RWPE2 (cell line): ENCODE results near the gene KIFC1.

Source experiments
- ATAC-seq: fragments of 200-7000 bp; cut with Tn5 transposase; 3 replicates; pipeline ENCODE4 v1.9.1; 2021; ENCODE audit warnings: low read depth
- DNase-seq: peaks from one replicate; pipeline ENCODE4 v3.0.0-alpha.2; 2020; ENCODE audit warnings: low spot score
- H3K27ac ChIP-seq: fragments of 450-650 bp; 2 replicates; pipeline ENCODE4 v1.5.1; 2017; ENCODE audit warnings: mild to moderate bottlenecking; ENCODE audit not compliant: poor library complexity, severe bottlenecking
- H3K27me3 ChIP-seq: fragments of 250-450 bp; sonication (Bioruptor Pico); 2 replicates; pipeline ENCODE4 v1.5.1; 2021; ENCODE audit warnings: mild to moderate bottlenecking, moderate library complexity; ENCODE audit not compliant: insufficient read depth, poor library complexity, severe bottlenecking
- H3K36me3 ChIP-seq: fragments of 250-450 bp; sonication (Bioruptor Pico); 2 replicates; pipeline ENCODE4 v1.5.1; 2020; ENCODE audit warnings: low read depth, mild to moderate bottlenecking, moderate library complexity
- H3K4me1 ChIP-seq: fragments of 250-450 bp; sonication (Bioruptor Pico); 2 replicates; pipeline ENCODE4 v1.5.1; 2021; ENCODE audit warnings: mild to moderate bottlenecking, moderate library complexity; ENCODE audit not compliant: insufficient read depth, poor library complexity, severe bottlenecking
- H3K4me3 ChIP-seq: fragments of 250-450 bp; sonication (Bioruptor Pico); 2 replicates; pipeline ENCODE4 v1.5.1; 2021; ENCODE audit warnings: mild to moderate bottlenecking, moderate library complexity; ENCODE audit not compliant: severe bottlenecking
- H3K9me3 ChIP-seq: fragments of 250-450 bp; sonication (Bioruptor Pico); 2 replicates; pipeline ENCODE4 v1.5.1; 2021; ENCODE audit warnings: mild to moderate bottlenecking, moderate library complexity; ENCODE audit not compliant: severe bottlenecking
- TF ChIP-seq, protein P1 (sequence below): fragments of 450-650 bp; IDR thresholded peaks from one replicate; pipeline ENCODE4 v1.5.1; 2017; ENCODE audit warnings: mild to moderate bottlenecking, moderate library complexity; ENCODE audit not compliant: poor library complexity, severe bottlenecking

The KIFC1 gene

DNA sequence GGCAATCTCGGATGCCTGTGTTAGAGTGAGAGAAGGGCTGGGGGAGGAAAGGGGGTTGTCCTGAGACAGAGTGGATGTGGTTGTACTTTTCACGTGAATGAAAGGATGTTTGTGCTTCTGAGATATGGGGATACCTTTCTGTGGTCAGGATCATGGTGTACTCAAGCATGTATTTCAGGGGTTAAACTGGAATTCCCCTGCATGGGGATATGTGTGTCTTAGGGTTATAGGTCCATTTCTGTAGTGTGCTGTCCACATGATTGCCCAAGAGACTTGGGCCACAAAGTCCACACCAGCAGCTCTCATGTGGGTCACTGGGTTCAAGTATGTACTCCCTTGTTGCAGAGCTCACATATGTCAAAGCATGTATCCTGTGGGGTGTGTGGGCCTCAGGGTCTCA is 38.7 kb downstream of the KIFC1 start:
- TF ChIP-seq, protein P1, sequence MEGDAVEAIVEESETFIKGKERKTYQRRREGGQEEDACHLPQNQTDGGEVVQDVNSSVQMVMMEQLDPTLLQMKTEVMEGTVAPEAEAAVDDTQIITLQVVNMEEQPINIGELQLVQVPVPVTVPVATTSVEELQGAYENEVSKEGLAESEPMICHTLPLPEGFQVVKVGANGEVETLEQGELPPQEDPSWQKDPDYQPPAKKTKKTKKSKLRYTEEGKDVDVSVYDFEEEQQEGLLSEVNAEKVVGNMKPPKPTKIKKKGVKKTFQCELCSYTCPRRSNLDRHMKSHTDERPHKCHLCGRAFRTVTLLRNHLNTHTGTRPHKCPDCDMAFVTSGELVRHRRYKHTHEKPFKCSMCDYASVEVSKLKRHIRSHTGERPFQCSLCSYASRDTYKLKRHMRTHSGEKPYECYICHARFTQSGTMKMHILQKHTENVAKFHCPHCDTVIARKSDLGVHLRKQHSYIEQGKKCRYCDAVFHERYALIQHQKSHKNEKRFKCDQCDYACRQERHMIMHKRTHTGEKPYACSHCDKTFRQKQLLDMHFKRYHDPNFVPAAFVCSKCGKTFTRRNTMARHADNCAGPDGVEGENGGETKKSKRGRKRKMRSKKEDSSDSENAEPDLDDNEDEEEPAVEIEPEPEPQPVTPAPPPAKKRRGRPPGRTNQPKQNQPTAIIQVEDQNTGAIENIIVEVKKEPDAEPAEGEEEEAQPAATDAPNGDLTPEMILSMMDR: no peak
- 0 out of 2 replicates have a peak, but pooled peaks cover 4% of the 10 kb centered on the region for H3K36me3 ChIP-seq
- no peak for DNase-seq
- peak overlapping the region; percentile 82 for H3K27ac ChIP-seq
- no peaks in the 10 kb centered on the region for H3K27me3 ChIP-seq
- peaks cover 30% of the 10 kb centered on the region for H3K4me1 ChIP-seq
- ATAC-seq: no peak
- H3K9me3 ChIP-seq: no peaks in the 10 kb centered on the region
- no peak overlapping the region for H3K4me3 ChIP-seq

DNA sequence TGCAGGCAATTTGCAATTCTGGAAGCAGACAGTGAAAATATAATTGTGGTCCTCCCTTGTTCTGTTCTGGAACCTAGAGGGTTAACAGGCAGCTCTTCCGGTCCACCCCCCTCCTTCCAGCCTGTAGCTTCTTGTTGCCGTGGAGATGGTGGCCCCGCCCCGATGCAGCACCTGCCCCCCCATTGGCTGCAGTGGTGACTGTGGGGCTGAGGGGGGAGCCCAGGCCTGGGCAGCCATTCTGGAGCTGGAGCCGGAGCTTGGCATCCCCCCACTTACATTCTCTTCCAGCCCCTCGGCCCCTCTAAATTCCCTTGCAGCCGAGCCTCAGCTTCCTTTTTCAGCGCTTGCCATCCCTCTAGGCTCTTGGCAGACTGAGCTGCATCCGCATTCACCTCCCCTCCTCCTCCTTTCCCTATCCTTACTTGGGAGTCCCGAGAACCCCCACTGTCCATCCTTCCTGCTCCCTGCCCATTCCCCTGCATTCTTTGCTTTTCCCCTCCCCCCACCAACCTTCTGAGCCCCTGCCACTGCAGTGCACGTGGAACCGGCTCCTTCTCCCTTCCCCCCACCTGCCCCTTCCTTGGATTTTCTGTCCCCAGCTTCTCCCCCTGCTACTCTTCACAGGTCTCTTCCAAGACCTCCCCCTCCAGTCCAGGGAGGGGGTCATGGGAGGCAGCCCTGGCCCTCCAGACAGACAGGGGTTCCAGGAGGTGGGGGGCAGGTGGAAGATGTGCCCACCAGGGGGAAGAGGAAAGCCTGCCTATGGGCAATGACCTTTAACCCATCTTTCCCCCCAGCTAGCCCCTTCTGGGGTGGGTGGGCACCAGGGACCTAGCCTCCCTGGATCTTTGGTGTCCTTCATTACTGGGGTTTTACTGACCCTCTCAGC is 39.6 kb downstream of the KIFC1 start:
- no peak overlapping the region for H3K27ac ChIP-seq
- ATAC-seq: 0 out of 3 replicates have a peak, but pooled peaks have one; percentile 28
- TF ChIP-seq, protein P1: no peak

DNA sequence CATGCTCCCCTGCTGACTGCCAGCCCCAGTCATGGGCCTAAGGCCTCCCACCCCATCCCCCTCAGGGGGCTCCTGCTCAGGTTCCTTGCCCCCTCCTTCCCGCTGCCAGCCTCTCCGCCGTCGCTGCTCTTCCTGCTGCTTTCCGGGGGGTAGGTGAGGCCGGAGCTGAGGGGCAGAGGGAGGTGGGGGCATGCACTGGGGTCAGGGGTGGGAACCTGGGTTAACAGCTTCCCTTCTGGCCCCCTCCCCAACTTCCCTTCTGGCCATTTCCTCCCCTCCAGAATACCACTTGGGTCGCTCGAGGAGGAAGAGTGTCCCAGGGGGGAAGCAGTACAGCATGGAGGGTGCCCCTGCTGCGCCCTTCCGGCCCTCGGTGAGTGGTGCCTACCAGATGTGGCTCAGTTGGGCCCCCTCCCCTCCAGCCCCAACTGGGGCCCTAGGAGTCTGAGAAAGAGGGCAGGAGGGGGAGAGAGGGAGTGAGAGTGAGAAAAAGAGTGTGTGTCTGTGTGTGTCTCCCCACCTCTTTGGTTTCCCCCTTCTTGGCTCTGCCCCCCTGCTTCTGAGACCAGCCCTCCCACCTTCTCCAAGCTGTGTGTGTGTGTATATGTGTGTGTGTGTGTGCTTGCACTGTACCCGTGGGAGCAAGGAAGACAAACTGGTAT is 40.4 kb downstream of the KIFC1 start:
- H3K4me3 ChIP-seq: no peak overlapping the region
- H3K36me3 ChIP-seq: peaks cover 18% of the 10 kb centered on the region
- no peak for DNase-seq
- no peaks in the 10 kb centered on the region for H3K9me3 ChIP-seq
- TF ChIP-seq, protein P1: no peak
- H3K27me3 ChIP-seq: no peaks in the 10 kb centered on the region
- H3K4me1 ChIP-seq: peaks cover 30% of the 10 kb centered on the region
- ATAC-seq: no peak
- no peak overlapping the region for H3K27ac ChIP-seq

More for the DNA sequence above, 39.6 kb downstream of the KIFC1 start:
- Histone ChIP-seq H3K27me3 (no peaks in the 10 kb centered on the region), H3K9me3 (no peaks in the 10 kb centered on the region), H3K36me3 (peaks cover 10% of the 10 kb centered on the region), H3K4me3 (no peak overlapping the region), H3K4me1 (peaks cover 30% of the 10 kb centered on the region)
- no peak for DNase-seq

DNA sequence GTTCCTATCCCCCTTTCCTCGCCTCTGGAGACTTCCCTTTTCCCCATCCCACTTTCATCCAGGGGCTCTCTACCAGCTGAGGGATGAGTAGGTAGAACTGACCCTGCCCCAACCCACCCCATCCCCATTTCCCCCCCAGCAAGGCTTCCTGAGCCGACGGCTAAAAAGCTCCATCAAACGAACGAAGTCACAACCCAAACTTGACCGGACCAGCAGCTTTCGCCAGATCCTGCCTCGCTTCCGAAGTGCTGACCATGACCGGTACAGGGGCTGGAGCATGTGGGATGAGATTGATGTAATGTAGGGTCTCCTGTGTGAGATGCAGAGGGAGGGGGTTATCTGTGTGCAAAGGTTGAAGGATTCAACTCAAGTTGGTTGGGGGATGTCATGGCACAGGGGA is 40.9 kb downstream of the KIFC1 start:
- no peaks in the 10 kb centered on the region for H3K27me3 ChIP-seq
- H3K9me3 ChIP-seq: no peaks in the 10 kb centered on the region
- peaks cover 23% of the 10 kb centered on the region for H3K36me3 ChIP-seq
- ATAC-seq (no peak), DNase-seq (no peak)
- H3K4me3 ChIP-seq: no peak overlapping the region
- TF ChIP-seq, protein P1: no peak
- peaks cover 30% of the 10 kb centered on the region for H3K4me1 ChIP-seq
- no peak overlapping the region for H3K27ac ChIP-seq
